ENCODE data around the gene ZMYND8. TPM values are rescaled to one million over a fixed set of nuclear protein-coding genes. Genes with fewer than 3 reads are reported as not detected.

ZMYND8 gene
- polyA plus RNA-seq, 1 donor from 2014 or later: 16.8 TPM

GRCh38 chr20:47330071-47330470 is 26.4 kb downstream of the ZMYND8 start:
- no peaks in the 10 kb centered on the region for H3F3A ChIP-seq (ENCODE audit: insufficient read depth, low read length, poor library complexity, severe bottlenecking)
- H3K9me3 ChIP-seq (ENCODE audit: low read length): no peaks in the 10 kb centered on the region
- no peak overlapping the region for H3K4me3 ChIP-seq (ENCODE audit: low read length)
- TF ChIP-seq, protein P1, sequence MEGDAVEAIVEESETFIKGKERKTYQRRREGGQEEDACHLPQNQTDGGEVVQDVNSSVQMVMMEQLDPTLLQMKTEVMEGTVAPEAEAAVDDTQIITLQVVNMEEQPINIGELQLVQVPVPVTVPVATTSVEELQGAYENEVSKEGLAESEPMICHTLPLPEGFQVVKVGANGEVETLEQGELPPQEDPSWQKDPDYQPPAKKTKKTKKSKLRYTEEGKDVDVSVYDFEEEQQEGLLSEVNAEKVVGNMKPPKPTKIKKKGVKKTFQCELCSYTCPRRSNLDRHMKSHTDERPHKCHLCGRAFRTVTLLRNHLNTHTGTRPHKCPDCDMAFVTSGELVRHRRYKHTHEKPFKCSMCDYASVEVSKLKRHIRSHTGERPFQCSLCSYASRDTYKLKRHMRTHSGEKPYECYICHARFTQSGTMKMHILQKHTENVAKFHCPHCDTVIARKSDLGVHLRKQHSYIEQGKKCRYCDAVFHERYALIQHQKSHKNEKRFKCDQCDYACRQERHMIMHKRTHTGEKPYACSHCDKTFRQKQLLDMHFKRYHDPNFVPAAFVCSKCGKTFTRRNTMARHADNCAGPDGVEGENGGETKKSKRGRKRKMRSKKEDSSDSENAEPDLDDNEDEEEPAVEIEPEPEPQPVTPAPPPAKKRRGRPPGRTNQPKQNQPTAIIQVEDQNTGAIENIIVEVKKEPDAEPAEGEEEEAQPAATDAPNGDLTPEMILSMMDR (IDR thresholded peaks at IDR 0.05; ENCODE audit: poor library complexity, severe bottlenecking): no peak
- TF ChIP-seq SMC3 (conservative IDR thresholded peaks at IDR 0.05; ENCODE audit: poor library complexity) (no peak), EP300 (conservative IDR thresholded peaks at IDR 0.05; ENCODE audit: poor library complexity, severe bottlenecking) (no peak), EZH2 (IDR thresholded peaks at IDR 0.05; ENCODE audit: borderline replicate concordance, insufficient read depth, low read length, poor library complexity, severe bottlenecking) (no peak), REST (IDR thresholded peaks at IDR 0.05; ENCODE audit: borderline replicate concordance) (no peak), MXI1 (conservative IDR thresholded peaks at IDR 0.05; ENCODE audit: poor library complexity, severe bottlenecking) (no peak), POLR2AphosphoS5 (IDR thresholded peaks at IDR 0.05) (no peak), TAF1 (IDR thresholded peaks at IDR 0.05; ENCODE audit: low read depth) (no peak), RAD21 (conservative IDR thresholded peaks at IDR 0.05) (no peak)
- no peaks in the 10 kb centered on the region for H3K36me3 ChIP-seq (ENCODE audit: insufficient read depth, low read length)
- no peaks in the 10 kb centered on the region for H3K27me3 ChIP-seq (ENCODE audit: insufficient read depth, low read depth, low read length)
- no peak overlapping the region for H3K27ac ChIP-seq (ENCODE audit: low read length)
- no peaks in the 10 kb centered on the region for H4K20me1 ChIP-seq (ENCODE audit: insufficient read depth)
- no peaks in the 10 kb centered on the region for H3K9me2 ChIP-seq (ENCODE audit: insufficient read depth, low read length)
- no peak overlapping the region for H3K4me2 ChIP-seq (ENCODE audit: low read length)
- H3K9ac ChIP-seq (ENCODE audit: low read length): no peak overlapping the region
- no peak overlapping the region for H2AFZ ChIP-seq (ENCODE audit: low read depth, low read length)
- H3K79me2 ChIP-seq (replicated peaks; ENCODE audit: insufficient read depth, low read length): no peaks in the 10 kb centered on the region

DNA sequence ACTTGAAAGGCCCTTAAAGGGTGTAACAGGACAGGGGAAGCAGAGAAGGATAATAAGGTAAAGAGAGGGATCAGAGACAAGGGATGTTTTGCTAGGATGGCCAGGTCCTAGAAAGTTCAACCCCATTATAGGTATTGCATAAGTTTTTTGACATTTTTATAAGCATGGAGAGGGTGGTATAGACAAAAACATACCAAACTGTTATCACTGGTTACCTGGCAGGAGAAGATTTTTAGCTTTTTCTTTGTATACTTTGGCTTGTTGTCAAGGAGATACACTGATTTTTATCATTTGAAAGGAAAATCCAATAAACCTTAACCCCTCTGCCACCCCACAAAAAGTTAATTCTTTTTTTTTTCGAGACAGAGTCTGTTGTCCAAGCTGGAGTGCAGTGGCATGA is 28.4 kb downstream of the ZMYND8 start:
- Histone ChIP-seq H3K4me3 (ENCODE audit: low read length) (no peak overlapping the region), H4K20me1 (ENCODE audit: insufficient read depth) (no peaks in the 10 kb centered on the region), H3K36me3 (ENCODE audit: insufficient read depth, low read length) (no peaks in the 10 kb centered on the region), H3K4me2 (ENCODE audit: low read length) (no peak overlapping the region), H3K27me3 (ENCODE audit: insufficient read depth, low read depth, low read length) (no peaks in the 10 kb centered on the region), H3K27ac (ENCODE audit: low read length) (no peak overlapping the region), H3K9ac (ENCODE audit: low read length) (no peak overlapping the region), H3K79me2 (replicated peaks; ENCODE audit: insufficient read depth, low read length) (peaks cover 4% of the 10 kb centered on the region), H2AFZ (ENCODE audit: low read depth, low read length) (no peak overlapping the region), H3K9me2 (ENCODE audit: insufficient read depth, low read length) (no peaks in the 10 kb centered on the region), H3F3A (ENCODE audit: insufficient read depth, low read length, poor library complexity, severe bottlenecking) (no peaks in the 10 kb centered on the region), H3K9me3 (ENCODE audit: low read length) (no peaks in the 10 kb centered on the region)
- no peak for TF ChIP-seq MXI1 (conservative IDR thresholded peaks at IDR 0.05; ENCODE audit: poor library complexity, severe bottlenecking)
- no peak for TF ChIP-seq TAF1 (IDR thresholded peaks at IDR 0.05; ENCODE audit: low read depth)
- no peak for TF ChIP-seq SMC3 (conservative IDR thresholded peaks at IDR 0.05; ENCODE audit: poor library complexity)
- no peak for TF ChIP-seq EP300 (conservative IDR thresholded peaks at IDR 0.05; ENCODE audit: poor library complexity, severe bottlenecking)
- no peak for TF ChIP-seq POLR2AphosphoS5 (IDR thresholded peaks at IDR 0.05)
- no peak for TF ChIP-seq REST (IDR thresholded peaks at IDR 0.05; ENCODE audit: borderline replicate concordance)
- no peak for TF ChIP-seq RAD21 (conservative IDR thresholded peaks at IDR 0.05)
- no peak for TF ChIP-seq EZH2 (IDR thresholded peaks at IDR 0.05; ENCODE audit: borderline replicate concordance, insufficient read depth, low read length, poor library complexity, severe bottlenecking)
- TF ChIP-seq, protein P1 (IDR thresholded peaks at IDR 0.05; ENCODE audit: poor library complexity, severe bottlenecking): no peak
